HG02885 (cell line): Measurements from ENCODE around the gene PHLDA2.

Experiments
- ATAC-seq: cut with Tn5 transposase; IDR thresholded peaks from one replicate; pipeline ENCODE4 v1.9.1; 2021; ENCODE audit warnings: mild to moderate bottlenecking; ENCODE audit not compliant: unreplicated experiment, poor library complexity

Gene PHLDA2

DNA sequence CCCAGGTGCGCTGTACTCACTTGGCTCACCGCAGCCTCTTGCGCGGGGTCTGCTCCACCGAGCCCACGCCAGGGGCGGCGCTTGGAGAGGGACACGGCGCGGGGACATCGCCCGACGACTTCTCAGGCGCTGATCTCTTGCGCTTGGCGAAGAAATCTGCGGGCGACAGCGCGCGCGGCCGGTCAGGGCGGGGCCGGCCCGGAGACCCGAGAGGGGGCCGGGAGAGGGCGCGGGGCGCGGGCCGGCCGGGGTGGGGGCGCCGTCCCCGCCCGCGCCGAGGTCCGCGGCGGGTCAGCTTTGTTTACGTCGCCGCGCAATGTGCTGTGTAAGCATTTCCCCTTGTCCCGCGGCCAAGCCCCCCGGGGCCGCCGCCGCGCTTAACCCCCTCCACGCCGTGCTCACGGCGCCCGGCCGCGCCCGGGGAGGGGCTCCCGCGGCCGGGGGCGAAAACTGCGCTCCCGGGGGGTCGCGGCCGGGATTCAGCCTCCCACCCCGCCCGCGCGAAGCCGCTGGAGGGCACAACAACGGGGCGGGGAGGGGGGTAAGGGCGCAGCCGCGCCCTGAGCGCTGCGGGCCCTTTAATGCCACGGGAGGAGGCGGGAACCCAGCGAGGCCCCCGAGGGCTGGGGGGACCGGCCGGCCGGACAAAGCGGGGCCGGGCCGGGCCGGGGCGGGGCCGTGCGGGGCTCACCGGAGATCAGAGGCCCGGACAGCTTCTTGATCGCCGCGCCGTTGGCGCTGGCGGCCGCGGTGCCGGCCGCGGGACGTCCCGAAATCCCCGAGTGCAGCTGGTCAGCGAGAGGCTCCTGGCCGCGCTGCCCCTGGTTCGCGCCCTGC, 45.0 kb downstream of the PHLDA2 start:
- no peak for ATAC-seq

DNA sequence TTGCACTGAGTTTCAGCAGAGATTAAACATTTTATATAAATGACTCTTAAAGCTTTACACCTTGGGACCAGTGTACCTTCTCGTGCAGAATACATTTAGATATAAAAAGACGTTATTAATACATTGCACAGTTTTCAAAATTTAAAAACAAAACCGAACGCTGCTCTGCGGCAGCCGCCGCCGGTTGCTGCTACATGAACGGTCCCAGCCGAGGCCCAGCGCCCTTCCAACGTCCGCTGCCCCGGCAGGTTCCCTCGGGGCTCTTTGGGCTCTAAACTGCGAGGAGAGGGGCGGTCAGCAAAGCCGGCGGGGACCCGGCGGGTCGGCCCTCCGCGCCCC, 45.6 kb downstream of the PHLDA2 start:
- no peak for ATAC-seq

DNA sequence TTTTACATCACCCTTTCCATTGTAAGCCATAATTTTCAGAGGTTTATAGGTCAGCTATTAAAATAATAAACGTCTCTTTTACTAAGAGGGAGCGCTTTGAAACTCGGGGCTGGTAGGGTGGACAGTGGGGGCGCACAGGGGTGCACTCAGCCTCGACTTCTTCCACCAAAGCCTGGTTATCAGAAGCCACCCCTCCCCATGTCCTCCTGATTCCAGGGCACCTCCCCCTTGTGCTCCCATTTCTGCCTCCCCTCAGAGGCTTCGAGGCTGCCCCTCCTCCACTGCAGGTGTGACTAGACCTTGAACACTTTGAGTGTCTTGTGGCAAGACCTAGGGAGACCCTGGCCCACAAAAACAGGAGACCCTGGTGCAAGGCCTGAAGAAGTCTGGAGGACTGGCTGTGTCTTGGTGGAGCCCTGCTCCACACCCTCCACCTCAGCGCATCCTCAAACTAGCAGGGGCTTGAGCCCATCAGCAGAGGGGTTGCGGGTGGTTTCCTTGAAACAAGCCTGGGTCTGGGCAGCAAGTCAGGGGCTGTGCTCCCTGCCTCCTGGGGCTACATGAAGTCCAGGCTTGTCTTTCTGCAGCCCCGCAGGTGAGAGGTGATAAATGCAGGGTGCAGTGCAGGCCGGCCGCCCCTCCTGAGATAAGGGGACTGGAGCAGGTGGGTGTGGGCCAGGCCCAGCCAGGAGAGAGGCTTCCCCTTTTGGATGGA, 46.7 kb downstream of the PHLDA2 start:
- no peak for ATAC-seq

DNA sequence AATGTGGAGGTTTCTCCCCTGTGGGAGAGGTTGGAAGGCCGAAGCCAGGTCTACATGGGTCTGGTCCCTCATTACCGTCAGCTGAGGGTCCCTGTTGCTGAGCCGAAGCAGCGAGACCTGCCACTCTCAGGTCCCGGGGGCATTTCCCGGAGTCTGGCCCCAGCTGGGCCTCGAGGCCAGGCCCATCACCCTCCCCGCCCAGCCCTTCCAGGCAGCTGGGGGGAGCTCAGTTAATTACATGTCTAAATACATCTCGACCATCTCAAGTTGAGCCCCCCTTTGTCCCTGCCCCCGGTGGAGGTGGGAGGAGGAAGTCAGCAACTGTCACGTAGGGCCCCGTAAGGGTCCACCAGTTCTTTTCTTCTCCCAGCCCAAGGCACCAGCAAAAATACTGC, 47.2 kb downstream of the PHLDA2 start:
- no peak for ATAC-seq

DNA sequence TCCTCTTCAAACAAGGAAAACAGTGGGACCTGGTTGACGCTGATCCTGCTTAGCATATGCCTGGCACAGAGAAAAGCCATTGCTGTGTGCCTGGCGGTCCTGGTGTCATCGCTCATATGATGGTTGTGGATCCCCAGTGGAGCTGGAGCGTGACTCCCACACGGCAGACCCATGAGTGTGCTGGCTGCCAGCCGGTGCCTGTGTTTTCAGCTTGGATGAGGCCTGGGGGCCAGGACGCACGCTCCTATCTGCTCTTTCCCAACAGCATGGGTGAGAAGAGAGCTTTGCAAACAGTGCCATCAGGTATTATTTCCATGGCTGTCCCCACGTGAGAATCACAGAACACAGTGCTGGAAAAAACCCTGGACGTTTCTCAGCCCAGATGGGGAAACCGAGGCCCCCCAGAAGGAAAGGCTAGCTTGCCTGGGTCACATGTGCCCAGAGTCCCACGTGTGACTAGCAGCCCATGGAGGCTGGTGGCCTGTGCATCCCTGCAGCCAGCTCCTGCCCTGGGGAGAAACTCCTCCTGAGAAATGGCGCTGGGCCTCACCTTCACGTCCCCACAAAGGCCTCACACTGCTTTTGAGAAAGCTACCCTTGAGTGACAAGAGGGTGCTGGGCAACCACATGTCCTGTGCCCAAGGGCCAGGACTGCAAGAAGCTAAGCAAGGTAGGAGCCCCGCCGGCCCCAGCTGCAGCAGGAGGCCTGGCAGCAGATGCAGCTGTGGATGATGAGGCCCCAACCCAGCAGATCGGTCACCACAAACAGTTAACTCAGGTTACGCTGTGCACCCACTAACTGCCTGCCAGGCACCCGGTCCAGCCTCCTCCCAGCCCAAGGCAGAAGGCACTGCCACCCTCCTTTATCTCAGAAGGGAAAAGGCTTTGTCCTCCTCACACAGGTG, 47.9 kb downstream of the PHLDA2 start:
- no peak for ATAC-seq

DNA sequence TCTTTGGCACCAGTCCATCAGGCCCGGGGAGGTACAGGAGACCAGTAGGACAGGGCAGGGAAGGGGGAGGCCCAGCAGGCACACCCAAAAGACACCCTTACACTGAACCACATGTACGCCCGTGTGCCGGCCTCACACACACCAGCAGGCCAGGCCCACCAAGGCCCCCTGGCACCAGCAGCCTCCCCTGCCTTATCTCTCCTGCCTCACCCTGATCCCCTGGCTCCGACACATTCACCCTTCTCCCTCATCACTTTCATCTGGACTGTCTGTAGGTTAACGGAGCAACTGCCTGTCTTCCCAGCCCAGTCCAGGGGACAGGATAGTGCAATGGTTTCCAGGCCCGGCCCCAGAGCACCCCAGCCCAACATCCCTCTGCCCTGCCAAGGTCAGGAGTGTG, 48.6 kb downstream of the PHLDA2 start:
- no peak for ATAC-seq

DNA sequence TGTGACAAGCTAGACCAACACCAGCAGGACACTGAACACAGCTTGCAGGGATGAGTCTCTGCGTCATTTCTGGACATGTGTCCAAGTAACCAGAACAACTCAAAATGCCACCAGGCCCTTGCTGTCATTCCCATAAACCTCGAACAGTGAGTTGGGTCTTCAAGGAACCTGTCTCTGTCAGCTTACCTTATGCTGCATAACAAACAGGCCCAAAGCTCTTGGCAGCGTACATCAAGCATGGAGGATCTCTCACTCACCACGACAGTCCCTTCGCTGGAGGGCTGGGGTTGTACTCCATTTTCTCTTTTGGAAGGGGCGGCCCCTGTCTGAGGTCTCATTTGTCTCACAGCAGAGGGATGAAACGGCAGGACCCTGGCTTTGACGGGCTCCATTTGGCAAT, 50.4 kb downstream of the PHLDA2 start:
- no peak for ATAC-seq
